K562 (cell line): Measurements from ENCODE around the gene ZBTB33. TPM values are rescaled to one million over a fixed set of nuclear protein-coding genes. Genes with fewer than 3 reads are reported as not detected.

ENCODE experiments used
- CUX1 ChIP-seq: fragments of 200-800 bp; sonication (Bioruptor generic); IDR thresholded peaks from 2 replicates; pipeline ENCODE4 v1.6.1; 2016; ENCODE audit warnings: missing genetic modification characterization, missing compliant biosample characterization
- DPF2 ChIP-seq: fragments of 450-650 bp; IDR thresholded peaks from 2 replicates; pipeline ENCODE4 v1.6.1; 2016
- E2F6 ChIP-seq, 2 experiments: IDR thresholded peaks; 2 replicates each; pipeline ENCODE4 v1.6.1; 2011; ENCODE audit warnings: borderline replicate concordance in 1 of 2, control low read depth in 1 of 2, low read depth in 1 of 2, low read length in 1 of 2, mild to moderate bottlenecking in 1 of 2, mixed read lengths in 1 of 2, moderate library complexity in 1 of 2; ENCODE audit not compliant: insufficient read depth in 1 of 2, insufficient read length in 1 of 2, poor library complexity in 1 of 2, severe bottlenecking in 1 of 2; ENCODE audit errors: extremely low read depth in 1 of 2
- ESRRA ChIP-seq: fragments of 450-650 bp; IDR thresholded peaks from 2 replicates; pipeline ENCODE4 v1.6.1; 2014; ENCODE audit warnings: low read depth, mild to moderate bottlenecking, moderate library complexity, borderline replicate concordance
- L3MBTL2 ChIP-seq: fragments of 450-650 bp; IDR thresholded peaks from 2 replicates; pipeline ENCODE4 v1.6.1; 2016; ENCODE audit warnings: mild to moderate bottlenecking, moderate library complexity
- MAZ ChIP-seq, 2 experiments: fragments of 450-650 bp in 1 of 2; sonication (generic) in 1 of 2; formaldehyde crosslinking; IDR thresholded peaks in 1 of 2; conservative IDR thresholded peaks in 1 of 2; 2 replicates each; pipeline versions ENCODE4 v1.4.0 to v1.5.0; 2020; ENCODE audit warnings: mild to moderate bottlenecking in 1 of 2, missing genetic modification reagents in 1 of 2
- MNT ChIP-seq, 2 experiments: fragments of 450-650 bp; conservative IDR thresholded peaks; 2 replicates each; pipeline ENCODE4 v1.6.1; 2017; ENCODE audit warnings: mild to moderate bottlenecking in 2 of 2, moderate library complexity in 2 of 2
- MTA3 ChIP-seq: fragments of 450-650 bp; formaldehyde crosslinking; IDR thresholded peaks from 2 replicates; pipeline ENCODE4 v1.6.1; 2017; ENCODE audit warnings: mild to moderate bottlenecking, borderline replicate concordance
- NCOA1 ChIP-seq: fragments of 450-650 bp; IDR thresholded peaks from 2 replicates; pipeline ENCODE4 v1.6.1; 2016; ENCODE audit warnings: low read depth
- NCOR1 ChIP-seq: fragments of 450-650 bp; IDR thresholded peaks from 2 replicates; pipeline ENCODE4 v1.6.1; 2016; ENCODE audit warnings: mild to moderate bottlenecking, moderate library complexity
- POLR2G ChIP-seq: fragments of 200-400 bp; formaldehyde crosslinking; IDR thresholded peaks from 2 replicates; pipeline ENCODE4 v1.6.1; 2017; ENCODE audit warnings: low read depth, mild to moderate bottlenecking, antibody characterized with exemption, low read length, moderate library complexity
- POLR2H ChIP-seq: IDR thresholded peaks from 2 replicates; pipeline ENCODE4 v1.6.1; 2016; ENCODE audit warnings: missing genetic modification characterization, low read depth, mild to moderate bottlenecking, control low read depth, missing compliant biosample characterization, moderate library complexity
- PRDM10 ChIP-seq: fragments of 450-650 bp; IDR thresholded peaks from 2 replicates; pipeline ENCODE4 v1.6.1; 2018; ENCODE audit not compliant: partially characterized antibody
- ZNF239 ChIP-seq: fragments of 250-450 bp; sonication (Bioruptor Pico); IDR thresholded peaks from 2 replicates; pipeline ENCODE4 v1.4.0; 2020; ENCODE audit warnings: mild to moderate bottlenecking
- ZNF583 ChIP-seq: fragments of 250-450 bp; sonication (Bioruptor Pico); IDR thresholded peaks from 2 replicates; pipeline ENCODE4 v1.4.0; 2020
- polyA plus RNA-seq, 8 experiments: library from polyadenylated mRNA; depleted of rRNA in 4 of 8; stranded (reverse) in 5 of 8; unstranded in 3 of 8; fragments of >200 nt; fragmentation: Nextera tagmentation in 2 of 8; fragmentation: Illumina TruSeq in 1 of 8; extraction: Ambion mirVana in 2 of 8; extraction: Trizol in 1 of 8; gene quantifications; 2 replicates each; pipeline versions ENCODE4 v1.2.1 to v1.2.3, GENCODE V29; 2011 to 2014; ENCODE audit warnings: inconsistent platforms in 1 of 8, missing spikeins in 1 of 8
- total RNA-seq, 7 experiments: library from RNA; depleted of rRNA in 6 of 7; stranded (reverse); fragments of >200 nt in 6 of 7; fragmentation: Illumina TruSeq in 2 of 7; extraction: Trizol in 2 of 7; gene quantifications; 2 replicates each; pipeline versions ENCODE4 v1.2.1 to v1.2.3, GENCODE V29; 2011 to 2021; ENCODE audit warnings: low replicate concordance in 1 of 7

Gene ZBTB33
- total and polyA plus RNA-seq, 9 of the 15 experiments (the other 6 are each of a cell fraction or from before 2014, with no cell fraction given), result 5.6 to 29.8 (median 15.6) TPM

GRCh38 chrX:120244735-120245498, 5.7 kb upstream of the ZBTB33 start (continued):
- TF ChIP-seq POLR2H (0 out of 2 replicates have a peak, but pooled peaks have one; percentile 43), ESRRA (peak; percentile 94), NCOR1 (peak; percentile 84), ZNF583 (no peak), E2F6 (IDR thresholded peaks at IDR 0.05; ENCODE audit: borderline replicate concordance in 1 of 2, extremely low read depth in 1 of 2, insufficient read depth in 1 of 2, insufficient read length in 1 of 2, low read depth in 1 of 2, low read length in 1 of 2, poor library complexity in 1 of 2, severe bottlenecking in 1 of 2) (peak in 1 of 2 experiments; percentile 47), MAZ (CRISPR knock-in tag; conservative IDR thresholded peaks at IDR 0.05 in 1 of 2, IDR thresholded peaks at IDR 0.05 in 1 of 2) (peak in 1 of 2 experiments; percentile 64; a peak in 2 of 4 replicates), DPF2 (peak; percentile 46), MNT (conservative IDR thresholded peaks at IDR 0.05) (peak; percentile 55 to 76; a peak in 3 of 4 replicates), CUX1 (CRISPR knock-in tag) (no peak), PRDM10 (peak; percentile 10), L3MBTL2 (peak; percentile 69), ZNF239 (no peak), MTA3 (peak; percentile 72; the same call in 1 of the 2 replicates), NCOA1 (peak; percentile 95), POLR2G (peak; percentile 74)
